Dermis blood vessel endothelial cell (primary cell): ENCODE results near the gene KCNQ1OT1. TPM values are rescaled to one million over a fixed set of nuclear protein-coding genes. Genes with fewer than 3 reads are reported as not detected.

Source experiments
- DNase-seq: peaks from one replicate; pipeline ENCODE4 v3.0.0; 2010
- total RNA-seq: library from RNA; depleted of rRNA; stranded (reverse); fragments of >200 nt; gene quantifications from 2 replicates; pipeline ENCODE4 v1.2.3, GENCODE V29; 2014

KCNQ1OT1 gene
- total RNA-seq, 1 donor from 2014 or later: 1.5 TPM

DNA sequence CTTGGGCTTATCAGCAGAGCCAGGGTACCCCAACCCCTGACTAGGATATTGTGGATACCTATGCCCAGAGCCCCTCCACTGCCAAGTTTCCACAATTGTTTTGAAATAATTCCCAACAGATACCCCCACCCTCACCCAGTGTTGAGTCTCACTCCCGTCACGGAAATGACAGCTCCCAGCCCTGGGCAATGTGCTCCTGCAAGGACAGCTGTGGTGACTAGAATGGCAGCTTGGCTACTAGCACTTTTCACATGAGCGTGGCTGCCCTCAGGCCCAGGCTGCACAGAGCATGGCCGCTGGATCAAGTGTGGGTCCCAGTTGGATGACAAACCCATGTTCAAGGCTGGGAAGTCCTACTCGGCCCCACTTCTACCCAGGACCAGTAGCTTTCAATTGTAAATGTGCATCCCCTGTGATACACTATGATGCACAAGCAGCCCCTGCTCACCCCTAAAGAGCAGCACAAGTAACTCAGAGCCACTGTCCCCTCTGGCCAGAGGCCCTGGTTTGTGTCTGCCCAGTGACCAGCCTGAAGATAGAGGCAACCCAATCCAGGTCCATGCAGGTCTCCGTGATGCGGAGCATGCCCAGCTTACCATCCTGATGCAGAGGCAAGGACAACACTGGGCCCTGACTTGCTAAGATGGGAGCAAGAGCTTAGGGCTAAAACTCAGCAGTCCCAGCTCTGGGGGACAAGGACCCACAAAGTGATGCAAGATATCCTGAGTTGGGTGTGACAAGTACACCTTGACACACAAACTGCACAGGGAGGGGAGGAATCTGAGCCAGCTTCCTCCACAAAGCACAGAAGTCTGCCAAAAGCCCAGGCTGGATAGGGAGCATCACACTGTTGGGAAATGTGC, 13.2 kb downstream of the KCNQ1OT1 start:
- DNase-seq: no peak

DNA sequence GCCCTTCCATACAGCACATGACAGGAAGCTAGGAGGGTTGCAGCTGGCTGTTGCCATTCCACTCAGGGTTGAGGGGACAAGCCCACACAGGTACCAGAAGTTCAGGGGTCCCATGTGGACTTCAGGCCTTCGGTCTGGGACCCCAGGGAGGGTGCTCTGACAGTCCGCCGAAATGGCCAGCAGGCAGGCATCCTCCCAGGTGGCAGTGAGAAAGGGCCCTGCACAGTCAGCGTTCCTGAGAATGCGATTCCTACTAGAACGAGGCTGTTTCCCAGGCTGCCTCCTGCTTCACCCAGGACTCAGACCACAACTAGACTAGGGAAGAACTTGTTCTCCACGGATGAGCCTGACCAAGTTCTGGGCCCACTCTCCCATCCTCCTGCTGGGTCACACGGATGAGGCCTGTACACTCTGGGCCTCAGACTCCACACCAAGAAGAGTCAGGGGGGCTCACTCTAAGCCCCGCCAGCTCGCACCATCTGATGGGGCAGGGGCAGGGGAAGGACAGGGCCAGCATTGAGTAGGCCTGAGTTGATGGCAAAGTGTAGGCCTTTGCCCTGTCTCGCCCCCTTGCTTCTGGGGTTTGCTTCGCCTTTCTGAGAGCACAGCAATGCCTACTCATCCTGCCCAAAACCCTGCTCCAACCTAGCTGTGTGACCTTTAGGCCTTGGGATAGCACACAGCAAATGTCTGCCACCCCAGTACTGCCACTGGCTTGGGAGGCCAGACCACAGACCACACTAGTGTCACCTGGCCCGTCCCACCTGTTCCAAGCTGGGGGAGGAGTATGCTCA, 14.0 kb downstream of the KCNQ1OT1 start:
- DNase-seq: no peak

DNA sequence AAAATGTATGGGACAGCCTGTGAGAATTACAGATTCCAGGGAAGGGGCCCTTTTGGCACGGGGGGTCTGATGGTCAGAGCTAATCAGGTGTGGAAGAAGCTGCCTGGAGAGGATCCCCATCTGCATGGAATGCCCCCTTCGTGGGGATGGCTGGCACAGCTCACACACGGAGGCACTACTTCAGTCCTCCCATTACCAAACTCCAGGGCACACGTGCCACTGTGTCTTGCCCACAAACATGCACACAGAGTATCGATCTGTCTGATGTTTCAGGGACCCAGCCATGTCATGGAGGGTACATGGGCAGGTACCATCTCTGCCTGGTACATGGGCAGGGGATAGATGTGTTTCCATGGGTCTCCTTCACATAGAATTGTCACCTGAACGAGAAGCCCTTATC, 14.7 kb downstream of the KCNQ1OT1 start:
- DNase-seq: no peak

DNA sequence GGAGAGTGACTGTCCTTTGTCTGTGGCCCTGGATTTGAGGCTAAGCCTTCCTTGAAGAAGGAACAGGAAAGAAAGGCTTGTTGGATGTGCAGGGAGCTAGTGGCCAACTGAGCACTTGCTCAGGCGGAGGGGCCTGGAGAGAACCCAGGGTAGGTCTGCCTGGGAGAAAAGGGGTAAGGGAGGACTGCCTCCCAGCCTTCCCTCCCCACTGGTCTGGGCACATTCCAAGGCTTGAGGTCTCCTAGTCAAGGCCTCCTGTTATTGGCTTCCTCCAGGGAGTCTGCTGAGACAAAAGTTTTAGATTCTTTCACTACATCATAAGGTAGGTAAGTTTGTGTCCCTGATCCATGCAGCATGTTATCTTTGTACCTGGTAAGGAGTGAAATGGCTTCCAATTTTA, 15.2 kb downstream of the KCNQ1OT1 start:
- DNase-seq: no peak

DNA sequence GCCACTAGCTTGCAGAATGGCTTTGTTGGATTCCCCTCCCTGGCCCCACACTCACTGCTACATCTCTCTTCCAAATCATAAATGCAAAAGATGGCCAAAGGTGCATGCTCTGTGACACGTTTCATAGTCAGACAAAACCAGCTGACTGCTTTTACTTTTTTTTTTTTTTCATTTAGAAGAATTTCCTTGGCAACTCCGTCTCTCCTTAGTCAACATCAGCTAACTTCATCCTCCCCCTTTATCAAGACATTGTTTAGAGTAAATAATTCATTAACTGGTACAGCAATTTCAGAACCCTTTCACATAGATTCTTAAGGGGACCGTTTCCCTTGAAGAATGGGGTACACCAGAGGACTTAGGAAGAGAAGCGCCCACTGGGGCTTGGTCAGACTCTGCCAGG, 16.0 kb downstream of the KCNQ1OT1 start:
- no peak for DNase-seq

DNA sequence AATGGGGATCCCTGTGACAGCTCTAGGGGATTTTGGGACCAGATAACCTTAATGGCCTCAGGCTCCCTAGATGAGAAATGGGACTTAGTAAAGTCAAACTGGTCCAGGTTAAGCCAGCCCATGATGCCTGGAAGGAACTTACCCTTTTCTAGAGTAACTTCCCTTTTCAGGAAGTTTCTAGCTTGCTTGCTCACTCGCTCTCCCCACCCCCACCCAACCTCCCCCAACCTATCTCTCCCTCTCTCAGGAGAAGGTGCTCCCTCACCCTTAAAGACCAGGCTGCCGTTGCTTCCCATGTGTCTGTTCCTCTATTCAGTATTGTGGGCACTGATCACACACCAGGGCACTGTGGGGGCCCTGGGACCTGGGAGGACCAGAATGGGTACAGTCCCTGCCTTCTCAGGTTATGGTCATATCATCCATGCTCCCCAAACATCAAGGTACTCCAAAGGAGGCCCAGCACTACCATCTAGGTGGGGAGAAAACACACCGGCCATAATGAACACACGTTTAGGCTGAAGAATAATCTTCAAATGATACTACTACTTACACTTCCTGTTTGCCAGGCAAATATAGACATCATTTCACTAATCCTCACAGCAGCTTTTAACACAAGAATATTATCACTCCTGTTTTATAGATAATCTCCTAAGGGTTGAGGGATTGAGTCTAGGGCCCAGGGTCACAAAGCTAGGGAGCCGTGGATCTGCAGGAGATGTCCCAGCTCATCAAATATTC, 18.2 kb downstream of the KCNQ1OT1 start:
- DNase-seq: no peak

DNA sequence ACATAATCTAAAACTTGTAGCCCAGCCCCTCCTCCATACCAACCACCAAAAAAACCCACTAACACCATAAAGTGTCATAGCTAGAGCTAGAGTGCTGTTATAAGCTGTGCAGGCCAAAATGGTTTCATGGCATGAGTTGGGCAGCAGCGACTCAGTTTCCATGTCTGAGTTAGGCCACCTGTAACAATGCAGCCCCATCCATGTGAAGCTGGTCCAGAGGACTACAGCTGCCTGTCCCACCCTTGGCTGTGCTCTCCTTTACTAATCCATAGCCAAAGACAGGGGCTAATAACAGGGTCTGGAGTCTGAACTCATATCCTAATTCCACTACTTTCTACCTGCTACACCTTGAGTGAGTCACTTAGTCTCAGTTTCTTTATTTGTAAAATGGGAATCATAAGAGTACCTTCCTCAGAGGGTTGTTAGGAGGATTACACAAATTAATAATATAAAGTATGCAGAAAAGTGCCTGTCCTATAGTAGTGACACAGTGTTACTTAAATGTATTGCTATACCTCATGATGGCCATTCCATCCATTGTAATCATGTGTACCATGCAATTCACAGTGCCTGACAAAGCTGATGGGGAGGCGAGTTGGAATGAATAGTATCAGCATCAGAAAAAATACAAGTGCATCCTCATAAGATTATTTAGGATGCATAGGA, 20.6 kb downstream of the KCNQ1OT1 start:
- no peak for DNase-seq

DNA sequence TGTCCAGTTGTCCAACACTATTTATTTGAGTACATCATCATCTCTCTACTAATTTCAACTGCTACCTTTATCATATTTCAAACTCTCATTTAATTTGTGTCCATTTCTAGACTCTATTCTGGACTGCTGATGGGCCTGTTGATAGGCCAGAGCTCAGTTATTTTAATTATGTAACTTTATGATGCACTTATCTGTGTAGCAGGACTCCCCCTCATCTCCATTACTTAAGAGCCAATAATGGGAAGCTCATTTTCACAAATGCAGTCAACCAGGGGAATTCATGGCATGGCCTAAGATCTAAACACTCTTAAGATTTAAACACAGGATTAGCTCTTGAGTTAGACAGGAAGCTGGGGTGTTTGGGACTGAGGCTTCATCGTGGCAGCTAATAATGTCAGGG, 21.4 kb downstream of the KCNQ1OT1 start:
- no peak for DNase-seq

DNA sequence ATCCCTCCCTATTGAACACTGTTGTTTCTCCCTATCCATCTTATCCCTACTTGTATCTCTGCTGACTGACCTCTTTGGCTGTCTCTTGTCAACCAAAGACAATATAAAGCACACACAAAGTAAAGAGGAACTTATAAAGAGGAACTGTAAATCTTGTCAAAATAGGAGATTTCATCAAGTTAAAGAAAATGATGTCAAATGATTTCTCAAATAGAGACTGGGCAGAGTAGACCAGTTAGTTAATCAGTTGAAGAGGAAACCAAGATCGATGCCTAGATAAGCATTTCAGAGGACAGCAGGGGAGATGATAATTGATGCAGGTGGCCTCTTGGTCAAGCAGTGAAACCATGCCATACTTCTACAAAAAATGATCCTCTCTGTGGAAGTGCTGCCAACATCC, 22.7 kb downstream of the KCNQ1OT1 start:
- no peak for DNase-seq

DNA sequence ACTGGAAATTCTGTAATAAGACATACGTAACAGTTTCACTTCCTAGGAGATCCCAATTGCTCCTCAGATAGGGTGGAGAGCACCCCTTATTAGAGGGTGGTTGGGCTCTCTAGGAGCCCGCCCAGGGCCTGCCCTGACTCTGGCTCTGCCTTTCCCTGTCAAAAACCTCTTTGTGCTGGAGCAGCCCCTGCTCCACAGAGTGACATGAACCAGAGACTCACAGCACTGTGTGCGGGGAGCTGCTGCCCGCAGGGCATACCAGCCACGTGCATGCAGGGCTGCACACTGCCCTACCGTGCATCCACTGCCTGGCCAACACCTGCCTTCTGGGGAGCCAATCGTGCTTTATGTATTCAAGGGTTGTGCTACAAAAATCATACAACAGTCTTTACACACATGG, 24.3 kb downstream of the KCNQ1OT1 start:
- DNase-seq: no peak

DNA sequence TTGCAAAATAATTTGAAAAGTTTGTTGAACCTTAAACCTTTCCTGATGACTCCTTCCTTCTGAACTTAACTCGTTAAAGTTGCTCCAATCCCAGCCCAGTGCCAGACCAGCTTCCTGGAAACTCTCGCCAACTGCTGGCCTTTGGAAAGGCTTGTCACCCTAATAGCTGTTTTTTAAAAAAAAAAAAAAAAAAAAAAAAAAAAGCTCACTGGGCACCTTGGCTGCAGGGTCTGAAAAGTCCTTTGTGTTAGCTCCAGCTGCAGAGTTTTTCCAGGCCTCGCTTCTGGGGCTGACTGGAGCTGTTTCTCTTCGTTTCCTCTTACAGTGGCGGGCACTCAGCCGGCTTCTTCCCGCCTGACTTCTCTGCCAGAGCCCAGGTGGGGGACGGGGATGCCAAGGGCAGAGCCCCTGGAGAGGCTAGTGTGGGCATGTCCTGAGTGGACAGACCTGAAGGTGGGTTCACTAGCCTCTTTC, 25.1 kb downstream of the KCNQ1OT1 start:
- no peak for DNase-seq

DNA sequence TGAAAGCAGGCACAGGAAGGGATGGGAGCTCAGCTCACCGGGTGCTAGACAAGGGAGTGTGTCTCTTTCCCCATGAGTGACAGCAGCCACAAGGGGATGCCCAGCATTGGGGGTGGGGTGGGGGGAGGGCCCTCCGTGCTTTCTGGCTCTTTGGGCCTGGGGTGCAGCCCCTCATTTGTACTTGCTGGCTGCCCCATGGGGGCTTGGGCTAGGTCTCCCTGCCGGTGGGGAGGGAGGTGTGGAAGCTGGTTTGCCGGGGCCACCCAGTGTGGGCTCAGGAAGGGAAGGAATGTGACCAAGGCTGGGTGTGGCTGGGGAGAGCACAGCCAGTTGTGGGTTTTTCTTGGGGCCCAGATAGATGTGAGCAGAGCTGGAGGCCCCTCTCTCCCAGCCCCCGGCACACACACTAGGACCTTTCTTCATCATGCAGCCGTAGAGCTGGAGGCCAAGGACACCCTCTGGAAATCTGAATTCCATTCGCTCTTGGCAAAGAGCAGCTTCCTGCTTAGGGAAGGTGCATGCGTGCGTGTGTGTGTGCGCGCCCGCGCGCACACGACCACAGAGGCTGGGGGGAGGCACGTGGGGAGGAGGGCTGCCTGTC, 25.8 kb downstream of the KCNQ1OT1 start:
- no peak for DNase-seq

DNA sequence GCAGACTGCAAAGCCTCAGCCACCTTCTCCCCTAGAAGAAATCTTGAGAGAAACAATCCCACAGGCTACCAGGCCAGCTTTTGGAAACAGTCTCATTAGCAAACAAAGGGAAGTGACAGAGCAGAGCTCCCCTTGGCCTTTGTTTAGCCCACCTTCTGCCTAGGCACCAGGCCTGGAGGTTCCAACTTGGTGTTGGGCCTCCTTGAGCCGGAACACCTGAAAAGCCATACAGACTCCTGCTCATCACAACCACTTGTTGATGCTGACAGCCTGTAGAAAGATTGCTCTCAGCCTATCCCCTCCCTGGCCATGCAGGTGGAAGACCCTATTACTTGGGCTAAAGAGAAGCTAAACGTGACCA, 26.6 kb downstream of the KCNQ1OT1 start:
- DNase-seq: no peak

DNA sequence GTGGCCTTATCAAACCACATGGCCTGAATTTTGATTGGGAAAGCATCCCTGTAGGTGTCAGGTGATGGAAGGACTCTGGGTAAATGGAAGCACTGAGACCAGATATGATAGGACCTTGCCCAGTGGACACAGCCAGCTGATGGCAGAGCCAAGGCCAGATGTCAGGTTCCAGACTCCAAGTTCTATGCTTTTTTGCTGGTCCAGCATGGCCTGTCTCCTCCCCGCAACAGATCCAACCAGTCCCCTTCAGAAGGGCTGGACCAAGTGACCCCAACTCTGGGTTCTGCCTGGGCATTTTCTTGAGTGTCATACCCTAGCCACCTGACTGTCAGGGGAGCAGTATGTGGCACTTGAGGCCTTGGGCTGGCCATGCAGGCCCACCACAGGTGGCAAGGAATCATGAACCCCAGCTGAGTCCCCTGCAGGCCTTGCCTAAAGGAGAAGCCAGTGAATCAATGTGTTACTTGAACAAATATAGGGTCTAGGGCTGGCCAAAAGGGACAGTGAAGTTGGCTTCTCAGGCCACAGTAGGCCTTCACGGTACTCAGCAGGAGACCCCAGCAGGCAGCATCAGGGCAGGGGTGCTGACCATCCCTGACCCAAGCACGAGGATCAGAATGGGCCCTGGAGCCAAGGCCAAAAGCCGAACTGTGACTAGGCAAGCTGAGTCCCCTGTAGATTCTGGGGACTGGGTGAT, 27.1 kb downstream of the KCNQ1OT1 start:
- no peak for DNase-seq

DNA sequence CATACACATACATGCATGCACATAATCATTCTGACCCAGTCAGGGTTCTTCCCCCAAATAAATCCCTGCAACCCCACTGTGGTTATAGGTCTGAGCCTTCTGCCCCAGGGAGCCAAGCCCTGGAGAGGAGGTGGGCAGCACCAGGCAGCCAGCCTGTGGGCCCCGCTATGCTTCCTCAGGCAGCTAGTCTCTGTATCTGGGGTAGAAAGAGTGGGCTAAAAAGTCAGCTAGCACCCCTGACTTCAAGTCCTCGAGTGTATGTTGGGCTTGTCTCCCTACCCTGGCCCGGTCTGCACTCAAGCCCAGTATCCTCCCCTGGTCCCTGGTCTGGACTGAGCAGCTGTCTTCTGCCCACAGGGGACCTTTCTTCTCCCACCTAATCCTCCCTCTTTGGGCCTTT, 28.0 kb downstream of the KCNQ1OT1 start:
- DNase-seq: no peak

DNA sequence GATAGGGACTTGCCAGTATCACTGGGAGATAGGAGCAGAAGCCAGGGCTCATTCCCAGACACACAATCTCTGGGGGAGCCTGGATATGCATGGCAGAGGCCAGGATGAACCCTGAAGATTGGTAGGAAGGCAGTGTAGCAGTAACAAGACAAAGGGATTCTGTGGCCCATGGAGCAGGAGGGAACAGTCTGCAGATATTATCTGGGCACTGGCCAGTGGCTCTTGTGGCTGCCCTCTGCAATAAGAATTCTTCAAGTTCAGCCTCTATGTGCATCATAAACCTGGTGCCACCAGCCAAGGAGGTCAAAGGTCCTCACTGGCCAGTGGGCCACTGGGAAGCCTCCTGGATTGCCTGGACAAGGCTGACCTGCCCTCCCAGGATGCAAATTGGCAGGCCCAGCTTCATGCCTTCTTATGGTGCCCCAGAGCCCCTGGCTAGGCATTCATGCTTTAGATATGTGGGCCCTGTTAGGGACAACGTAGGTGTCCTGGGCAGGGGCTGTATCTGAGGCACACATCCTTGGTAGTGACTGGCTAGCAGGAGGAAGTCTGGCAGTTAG, 29.2 kb downstream of the KCNQ1OT1 start:
- DNase-seq: no peak

DNA sequence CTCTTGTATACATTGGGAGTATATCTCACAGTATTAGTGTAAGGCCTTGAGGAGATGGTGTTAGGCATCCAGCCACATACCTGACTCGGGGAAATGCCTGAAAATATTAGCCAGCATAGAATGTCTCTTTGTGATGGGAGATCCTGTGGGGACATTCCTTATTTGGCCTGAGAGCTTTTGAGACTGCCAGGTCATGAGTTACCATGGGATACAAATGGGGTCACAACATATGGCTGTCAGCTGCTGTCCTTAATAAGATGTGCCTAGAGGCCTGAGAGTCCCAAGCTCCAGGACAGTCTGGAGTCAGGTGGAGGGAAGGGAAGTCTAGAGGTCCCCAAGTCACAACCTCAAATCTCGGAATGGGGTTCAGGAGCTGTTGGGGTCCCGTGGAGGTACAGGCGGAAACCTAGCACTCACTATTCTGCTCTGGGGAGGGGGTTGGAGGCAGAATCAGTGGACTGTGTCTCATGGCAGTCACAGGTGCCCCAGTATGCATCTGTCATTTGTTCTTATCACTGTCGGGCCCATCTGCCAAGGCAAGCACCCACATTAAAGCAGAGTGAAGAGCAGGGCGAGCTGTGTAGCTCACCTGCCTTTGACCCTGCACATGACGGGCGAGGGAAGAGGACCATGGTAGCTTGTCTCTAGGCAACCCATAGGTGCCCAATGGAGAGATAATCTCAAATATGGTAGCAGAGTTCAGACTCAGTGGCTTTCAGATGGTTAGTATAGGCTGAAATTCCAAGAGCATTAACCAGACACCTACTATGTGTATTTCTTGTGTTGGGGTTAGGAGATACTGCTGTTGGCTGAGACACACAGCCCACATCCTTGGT, 29.9 kb downstream of the KCNQ1OT1 start:
- no peak for DNase-seq

DNA sequence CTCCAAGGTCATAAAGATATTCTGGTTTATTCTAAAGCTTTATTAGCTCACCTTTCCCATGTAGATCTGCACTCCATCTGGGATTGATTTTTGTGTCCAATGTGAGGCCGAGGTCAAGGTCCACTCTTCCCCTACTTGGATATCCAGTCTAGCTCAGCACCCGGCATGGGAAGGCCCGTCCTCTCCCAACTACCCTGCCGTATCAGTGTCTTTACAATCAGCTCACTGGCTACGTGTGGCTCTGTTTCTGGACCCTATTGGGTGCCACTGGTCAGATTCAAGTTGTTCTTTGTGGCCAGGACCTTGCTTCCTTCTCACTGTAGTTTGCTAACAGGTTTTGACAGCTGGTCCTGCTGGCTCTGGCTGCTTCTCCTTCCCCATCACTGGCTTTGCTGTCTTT, 30.9 kb downstream of the KCNQ1OT1 start:
- DNase-seq: no peak

DNA sequence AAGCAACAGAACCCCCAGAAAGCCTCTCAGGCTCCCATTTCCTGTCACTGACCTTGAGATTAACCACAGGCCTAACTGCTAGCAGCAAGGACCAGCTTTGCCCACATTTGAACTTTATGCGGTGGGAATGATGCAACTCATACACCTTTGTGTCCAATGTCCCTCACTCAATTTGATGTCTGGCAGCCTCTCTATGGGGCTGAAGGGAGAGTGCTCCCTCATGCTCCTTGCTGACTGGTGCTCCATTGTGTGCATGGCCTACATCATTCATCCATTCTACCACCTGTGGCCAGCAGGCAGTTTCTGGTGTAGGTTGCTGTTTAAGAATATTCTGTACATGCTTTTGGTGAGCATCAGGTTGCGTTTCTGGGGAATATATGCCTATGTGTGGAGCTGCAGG, 31.9 kb downstream of the KCNQ1OT1 start:
- no peak for DNase-seq

DNA sequence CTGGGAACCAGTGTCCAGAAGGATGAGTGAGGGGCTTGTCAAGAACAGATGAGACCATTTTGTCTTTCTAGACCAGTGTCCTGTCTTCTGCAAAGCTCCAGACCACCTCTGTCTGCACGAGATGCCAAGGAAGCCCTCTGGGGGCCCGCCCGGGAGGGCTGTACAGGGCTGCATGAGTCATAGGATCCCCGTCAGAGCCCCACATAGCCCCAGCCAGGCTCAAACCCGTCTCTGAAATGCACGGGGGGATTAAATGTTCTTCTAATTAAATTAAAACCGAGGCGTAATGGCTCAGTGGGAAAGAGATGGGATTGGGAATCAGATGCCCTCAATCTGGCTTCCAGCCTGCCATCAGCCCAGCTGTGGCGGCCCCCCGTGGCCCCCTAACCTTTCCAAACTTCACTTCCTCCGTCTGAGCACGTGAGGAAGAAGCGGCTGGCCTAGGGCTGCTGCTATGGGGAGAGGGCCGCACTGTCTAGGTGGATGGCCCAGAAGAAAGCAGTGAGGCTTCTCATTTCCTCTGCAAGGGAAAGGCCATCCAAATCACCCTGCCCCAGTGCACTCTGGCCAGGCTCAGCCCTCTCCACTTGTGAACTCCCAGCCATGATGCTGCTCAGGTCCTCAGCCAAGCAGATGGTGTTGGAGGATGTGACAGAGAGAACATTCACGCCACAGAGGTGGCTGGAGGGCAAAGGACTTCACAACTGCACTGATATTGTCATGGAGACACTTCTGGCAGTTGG, 32.8 kb downstream of the KCNQ1OT1 start:
- no peak for DNase-seq
